Vagina (tissue), 2 donors: ENCODE measurements around the gene CPNE6. TPM values are rescaled to one million over a fixed set of nuclear protein-coding genes. Genes with fewer than 3 reads are reported as not detected.

Experiments
- DNase-seq, 2 donors: peaks; one replicate each; pipeline ENCODE4 v3.0.0-alpha.2; 2017; ENCODE audit errors: extremely low spot score in 2 of 2
- H3K27ac ChIP-seq: fragments of 200-600 bp; sonication (generic); one replicate; pipeline ENCODE4 v1.5.1; 2019
- H3K27me3 ChIP-seq: fragments of 200-600 bp; sonication (generic); one replicate; pipeline ENCODE4 v1.5.1; 2019
- H3K36me3 ChIP-seq, 2 donors: fragments of 200-600 bp; sonication (generic); one replicate each; pipeline ENCODE4 v1.5.1; 2017 to 2019
- H3K4me1 ChIP-seq: fragments of 200-600 bp; sonication (generic); one replicate; pipeline ENCODE4 v1.5.1; 2019
- H3K4me3 ChIP-seq, 2 donors: fragments of 200-600 bp; sonication (generic); 1 replicate in 1 of 2; 2 replicates in 1 of 2; pipeline ENCODE4 v1.5.1; 2016 to 2019
- H3K9me3 ChIP-seq: fragments of 200-600 bp; sonication (generic); one replicate; pipeline ENCODE4 v1.5.1; 2019
- POLR2A ChIP-seq, 2 donors: fragments of 450-650 bp; IDR thresholded peaks; one replicate each; pipeline ENCODE4 v1.6.1; 2017; ENCODE audit warnings: antibody characterized with exemption in 2 of 2, mild to moderate bottlenecking in 2 of 2, moderate library complexity in 2 of 2
- POLR2AphosphoS5 ChIP-seq, 2 donors: sonication (generic); formaldehyde crosslinking; IDR thresholded peaks; one replicate each; pipeline ENCODE4 v1.9.0; 2017; ENCODE audit warnings: antibody characterized with exemption in 2 of 2, mild to moderate bottlenecking in 2 of 2, low read depth in 1 of 2; ENCODE audit not compliant: insufficient read depth in 1 of 2
- intact Hi-C: fragments of 100-400 bp; cut with DNase I; formaldehyde crosslinking; loops from one replicate; pipeline ENCODE4 v1.15.1; 2023
- total RNA-seq: library from RNA; depleted of rRNA; stranded (reverse); fragments of >200 nt; gene quantifications from one replicate; pipeline ENCODE4 v1.2.3, GENCODE V29; 2016
- TF ChIP-seq, protein P1 (sequence below), 3 experiments: fragments of 450-650 bp in 2 of 3; fragments of 200-600 bp in 1 of 3; sonication (generic) in 1 of 3; IDR thresholded peaks; one replicate each; pipeline ENCODE4 v1.5.1; 2017 to 2019; ENCODE audit warnings: antibody characterized with exemption in 3 of 3, mild to moderate bottlenecking in 2 of 3, moderate library complexity in 2 of 3

Gene CPNE6
- total RNA-seq, 1 donor from 2014 or later = not detected

DNA sequence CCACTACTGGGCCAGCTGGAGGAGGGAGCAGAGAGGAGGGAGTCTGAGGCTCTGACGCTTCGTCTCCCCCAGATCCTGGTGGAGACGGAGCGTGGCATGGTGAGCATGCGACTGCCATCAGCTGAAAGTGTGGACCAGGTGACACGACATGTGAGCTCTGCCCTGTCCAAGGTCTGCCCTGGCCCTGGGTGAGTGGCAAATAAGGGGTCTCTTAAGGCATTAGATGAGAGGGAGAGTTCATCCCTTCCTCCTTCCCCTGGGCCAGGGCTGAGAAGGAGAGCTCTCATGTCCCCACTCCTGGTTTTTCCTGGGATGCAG lies 17.1 kb upstream of the CPNE6 start:
- no peak for DNase-seq
- TF ChIP-seq, protein P1, sequence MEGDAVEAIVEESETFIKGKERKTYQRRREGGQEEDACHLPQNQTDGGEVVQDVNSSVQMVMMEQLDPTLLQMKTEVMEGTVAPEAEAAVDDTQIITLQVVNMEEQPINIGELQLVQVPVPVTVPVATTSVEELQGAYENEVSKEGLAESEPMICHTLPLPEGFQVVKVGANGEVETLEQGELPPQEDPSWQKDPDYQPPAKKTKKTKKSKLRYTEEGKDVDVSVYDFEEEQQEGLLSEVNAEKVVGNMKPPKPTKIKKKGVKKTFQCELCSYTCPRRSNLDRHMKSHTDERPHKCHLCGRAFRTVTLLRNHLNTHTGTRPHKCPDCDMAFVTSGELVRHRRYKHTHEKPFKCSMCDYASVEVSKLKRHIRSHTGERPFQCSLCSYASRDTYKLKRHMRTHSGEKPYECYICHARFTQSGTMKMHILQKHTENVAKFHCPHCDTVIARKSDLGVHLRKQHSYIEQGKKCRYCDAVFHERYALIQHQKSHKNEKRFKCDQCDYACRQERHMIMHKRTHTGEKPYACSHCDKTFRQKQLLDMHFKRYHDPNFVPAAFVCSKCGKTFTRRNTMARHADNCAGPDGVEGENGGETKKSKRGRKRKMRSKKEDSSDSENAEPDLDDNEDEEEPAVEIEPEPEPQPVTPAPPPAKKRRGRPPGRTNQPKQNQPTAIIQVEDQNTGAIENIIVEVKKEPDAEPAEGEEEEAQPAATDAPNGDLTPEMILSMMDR (IDR thresholded peaks at IDR 0.05) = no peak
- no peak for TF ChIP-seq POLR2A (IDR thresholded peaks at IDR 0.05)
- TF ChIP-seq POLR2AphosphoS5 (IDR thresholded peaks at IDR 0.05; ENCODE audit: insufficient read depth in 1 of 2, low read depth in 1 of 2) = no peak

DNA sequence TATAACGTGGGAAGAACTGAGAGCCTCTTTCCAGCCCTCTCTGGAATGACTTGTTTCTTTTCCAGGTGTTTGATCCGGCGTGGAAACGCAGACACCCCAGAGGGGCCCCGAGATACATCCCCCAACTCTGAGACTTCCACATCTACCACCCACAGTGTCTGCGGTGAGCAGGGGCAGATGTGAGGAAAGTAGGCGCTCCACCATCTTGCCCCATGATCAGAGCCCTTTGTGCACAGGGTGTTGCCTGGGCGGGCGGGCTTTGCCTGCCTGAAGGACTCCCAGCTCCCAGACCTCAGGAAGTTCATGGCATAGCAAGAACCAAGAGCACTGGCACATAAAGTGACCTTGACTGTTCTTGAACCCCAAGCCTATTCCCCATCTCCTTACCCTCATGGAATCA lies 16.7 kb upstream of the CPNE6 start:
- intact Hi-C loops = loop anchor here (5.0 kb wide), 1 partner anchor 48 kb away; no protein-coding TSS in a partner anchor

More for the DNA sequence above, 17.1 kb upstream of the CPNE6 start:
- H3K27ac ChIP-seq = no peak overlapping the region
- no peak overlapping the region for H3K4me3 ChIP-seq
- H3K4me1 ChIP-seq = peaks cover 18% of the 10 kb centered on the region
- no peaks in the 10 kb centered on the region for H3K36me3 ChIP-seq
- no peaks in the 10 kb centered on the region for H3K27me3 ChIP-seq
- no peaks in the 10 kb centered on the region for H3K9me3 ChIP-seq
- intact Hi-C loops = no loop called here

DNA sequence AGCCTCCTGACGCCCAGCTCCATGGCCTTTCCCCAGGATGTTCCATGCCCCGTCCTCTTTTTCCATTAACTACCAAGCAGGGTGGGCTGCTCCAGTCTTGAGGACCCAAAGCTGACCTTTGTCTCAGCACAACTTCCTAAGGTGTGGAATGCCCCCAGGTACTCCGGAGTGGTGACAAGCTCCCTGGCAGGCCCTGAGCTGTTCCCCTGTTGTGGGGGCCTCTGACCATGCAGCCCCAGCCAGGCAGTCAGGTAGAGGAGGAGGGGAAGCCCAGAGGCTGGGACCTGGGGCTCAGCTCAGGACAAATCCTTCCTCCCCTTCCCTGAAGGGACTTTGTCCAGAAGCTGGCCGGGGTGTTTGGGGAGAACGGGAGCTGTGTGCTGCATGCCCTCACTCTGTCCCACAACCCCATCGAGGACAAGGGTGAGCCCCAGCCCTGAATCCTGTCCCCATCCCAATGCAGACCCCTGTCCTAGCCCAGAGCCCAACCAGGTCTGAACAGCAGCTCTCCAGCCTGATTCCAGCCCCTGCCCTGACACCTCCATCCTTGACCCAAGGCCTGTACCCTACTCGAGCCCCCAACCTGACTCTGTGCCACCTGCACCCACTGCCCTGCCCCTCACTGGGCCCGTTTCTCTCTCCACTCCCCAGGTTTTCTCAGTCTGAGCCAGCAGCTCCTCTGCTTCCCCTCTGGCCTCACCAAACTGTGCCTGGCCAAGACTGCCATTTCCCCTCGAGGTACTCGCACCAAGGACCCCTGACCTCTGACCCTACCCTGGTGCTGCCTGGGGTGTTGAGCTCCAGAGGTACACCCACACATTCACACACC lies 15.2 kb upstream of the CPNE6 start:
- peaks cover 17% of the 10 kb centered on the region for H3K4me1 ChIP-seq
- no peaks in the 10 kb centered on the region for H3K36me3 ChIP-seq
- H3K4me3 ChIP-seq = no peak overlapping the region
- TF ChIP-seq, protein P1 (IDR thresholded peaks at IDR 0.05) = no peak
- no peak for TF ChIP-seq POLR2A (IDR thresholded peaks at IDR 0.05)
- no peak for TF ChIP-seq POLR2AphosphoS5 (IDR thresholded peaks at IDR 0.05; ENCODE audit: insufficient read depth in 1 of 2, low read depth in 1 of 2)
- intact Hi-C loops = loop anchor here (5.0 kb wide), 1 partner anchor 46 kb away; no protein-coding TSS in a partner anchor
- DNase-seq = no peak
- no peaks in the 10 kb centered on the region for H3K27me3 ChIP-seq
- no peaks in the 10 kb centered on the region for H3K9me3 ChIP-seq
- H3K27ac ChIP-seq = no peak overlapping the region

More for the DNA sequence above, 16.7 kb upstream of the CPNE6 start:
- H3K9me3 ChIP-seq = no peaks in the 10 kb centered on the region
- H3K4me3 ChIP-seq = no peak overlapping the region
- no peak overlapping the region for H3K27ac ChIP-seq
- no peaks in the 10 kb centered on the region for H3K36me3 ChIP-seq
- TF ChIP-seq POLR2AphosphoS5 (IDR thresholded peaks at IDR 0.05; ENCODE audit: insufficient read depth in 1 of 2, low read depth in 1 of 2) = no peak
- TF ChIP-seq, protein P1 (IDR thresholded peaks at IDR 0.05) = no peak
- TF ChIP-seq POLR2A (IDR thresholded peaks at IDR 0.05) = no peak
- no peak for DNase-seq
- H3K27me3 ChIP-seq = no peaks in the 10 kb centered on the region
- peaks cover 18% of the 10 kb centered on the region for H3K4me1 ChIP-seq

DNA sequence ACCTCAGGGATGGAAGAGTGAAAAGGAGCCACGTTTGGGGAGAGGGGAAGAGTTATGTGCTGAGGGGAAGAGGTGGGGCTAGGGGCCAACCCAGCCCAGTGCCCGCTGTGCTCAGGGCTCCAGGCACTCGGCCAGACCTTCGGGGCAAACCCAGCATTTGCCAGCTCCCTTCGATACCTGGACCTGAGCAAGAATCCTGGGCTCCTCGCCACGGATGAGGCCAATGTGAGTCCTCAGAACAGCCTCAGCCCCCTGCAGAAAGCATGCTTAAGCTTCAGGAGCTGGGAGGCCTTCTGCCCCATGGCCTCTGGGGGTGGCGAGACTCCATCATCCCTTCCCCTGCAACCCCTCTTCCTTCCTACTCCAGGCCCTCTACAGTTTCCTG lies 14.6 kb upstream of the CPNE6 start:
- no peaks in the 10 kb centered on the region for H3K36me3 ChIP-seq
- H3K27me3 ChIP-seq = no peaks in the 10 kb centered on the region
- no peak for TF ChIP-seq POLR2A (IDR thresholded peaks at IDR 0.05)
- TF ChIP-seq POLR2AphosphoS5 (IDR thresholded peaks at IDR 0.05; ENCODE audit: insufficient read depth in 1 of 2, low read depth in 1 of 2) = no peak
- TF ChIP-seq, protein P1 (IDR thresholded peaks at IDR 0.05) = no peak
- no peak for DNase-seq
- H3K27ac ChIP-seq = no peak overlapping the region
- intact Hi-C loops = loop anchor here (5.0 kb wide), 1 partner anchor 46 kb away; no protein-coding TSS in a partner anchor
- H3K9me3 ChIP-seq = no peaks in the 10 kb centered on the region
- H3K4me3 ChIP-seq = no peak overlapping the region
- peaks cover 11% of the 10 kb centered on the region for H3K4me1 ChIP-seq

DNA sequence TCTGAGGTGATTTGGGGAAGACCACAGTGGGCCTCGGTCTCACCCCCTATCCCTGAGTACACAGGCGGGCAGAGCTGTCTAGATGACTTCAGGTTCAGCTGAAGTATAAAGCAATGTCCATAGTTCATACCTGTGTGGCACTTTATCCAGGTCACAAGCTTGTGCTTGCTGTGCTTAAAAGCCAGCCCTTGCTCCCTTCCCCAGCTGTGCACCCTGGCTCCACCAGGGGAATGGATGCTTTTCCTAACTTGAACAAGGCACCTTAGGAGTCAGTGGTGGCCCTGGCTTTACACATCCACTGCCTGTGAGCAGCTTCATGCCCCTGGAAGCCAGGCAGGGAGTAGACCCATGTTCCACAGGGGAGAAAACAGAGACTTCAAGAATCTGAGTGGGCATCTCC lies 14.1 kb upstream of the CPNE6 start:
- intact Hi-C loops = loop anchor here (5.0 kb wide), 1 partner anchor 45 kb away; no protein-coding TSS in a partner anchor
- H3K27me3 ChIP-seq = no peaks in the 10 kb centered on the region

More for the DNA sequence above, 14.1 kb upstream of the CPNE6 start:
- H3K27ac ChIP-seq = no peak overlapping the region
- no peaks in the 10 kb centered on the region for H3K36me3 ChIP-seq
- DNase-seq = no peak
- peaks cover 8% of the 10 kb centered on the region for H3K4me1 ChIP-seq
- TF ChIP-seq POLR2AphosphoS5 (IDR thresholded peaks at IDR 0.05; ENCODE audit: insufficient read depth in 1 of 2, low read depth in 1 of 2) = no peak
- TF ChIP-seq POLR2A (IDR thresholded peaks at IDR 0.05) = no peak
- TF ChIP-seq, protein P1 (IDR thresholded peaks at IDR 0.05) = no peak
- H3K9me3 ChIP-seq = no peaks in the 10 kb centered on the region
- H3K4me3 ChIP-seq = no peak overlapping the region
